ENCODE results near the gene ANKRD53. TPM values are rescaled to one million over a fixed set of nuclear protein-coding genes. Genes with fewer than 3 reads are reported as not detected.

Gene ANKRD53
- total RNA-seq, 1 donor from 2014 or later = 0.30 TPM

- ATAC-seq (ENCODE audit: poor library complexity) (no peak), DNase-seq (no peak)
- intact Hi-C loops (cut with DNase I) = loop anchor here (10.0 kb wide), 1 partner anchor 147 kb away; the partner anchor contains the start of gene FIGLA
Measured at GRCh38 chr2:70941701-70942100, 36.7 kb upstream of the ANKRD53 start.

- intact Hi-C loops (cut with DNase I) = loop anchor here (10.0 kb wide), 1 partner anchor 148 kb away; the partner anchor contains the start of gene FIGLA
- DNase-seq (no peak), ATAC-seq (ENCODE audit: poor library complexity) (no peak)
Measured at GRCh38 chr2:70942396-70943204, 35.8 kb upstream of the ANKRD53 start.

DNA sequence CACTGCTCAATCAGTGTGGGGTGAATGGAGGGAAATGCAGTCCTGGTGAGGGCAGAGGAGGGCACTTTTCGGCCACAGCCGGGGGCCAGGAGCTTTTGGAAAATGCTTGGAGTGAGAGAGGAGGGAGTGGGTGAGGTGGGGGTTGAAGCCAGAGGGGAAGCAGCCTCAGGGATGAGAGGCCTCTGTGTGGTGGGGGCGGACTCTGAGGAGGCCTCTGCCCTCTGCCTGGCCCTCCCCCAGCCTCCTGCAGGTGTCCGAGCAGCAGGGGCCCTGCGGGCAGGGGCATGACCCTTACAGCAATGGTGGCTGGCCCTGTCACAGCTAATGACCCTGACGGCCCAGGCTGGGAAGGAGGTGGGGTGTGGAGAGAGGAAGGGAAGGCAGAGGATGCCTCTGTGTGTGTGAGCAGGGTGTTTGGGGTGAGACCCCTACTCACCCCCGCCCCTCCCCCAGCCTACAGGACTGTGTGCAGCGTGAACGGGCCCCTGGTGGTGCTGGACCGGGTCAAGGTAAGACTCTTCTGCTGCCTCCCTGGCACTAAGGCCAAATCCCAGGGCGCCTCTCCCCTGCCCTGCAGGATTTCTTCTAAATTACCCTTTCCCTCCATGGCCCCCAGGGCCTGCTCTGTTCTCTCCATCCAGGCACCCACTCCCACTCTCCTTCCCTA, 35.1 kb upstream of the ANKRD53 start:
- DNase-seq (no peak), ATAC-seq (ENCODE audit: poor library complexity) (no peak)
- intact Hi-C loops (cut with DNase I) = loop anchor here (10.0 kb wide), 1 partner anchor 149 kb away; the partner anchor contains the start of gene FIGLA

DNA sequence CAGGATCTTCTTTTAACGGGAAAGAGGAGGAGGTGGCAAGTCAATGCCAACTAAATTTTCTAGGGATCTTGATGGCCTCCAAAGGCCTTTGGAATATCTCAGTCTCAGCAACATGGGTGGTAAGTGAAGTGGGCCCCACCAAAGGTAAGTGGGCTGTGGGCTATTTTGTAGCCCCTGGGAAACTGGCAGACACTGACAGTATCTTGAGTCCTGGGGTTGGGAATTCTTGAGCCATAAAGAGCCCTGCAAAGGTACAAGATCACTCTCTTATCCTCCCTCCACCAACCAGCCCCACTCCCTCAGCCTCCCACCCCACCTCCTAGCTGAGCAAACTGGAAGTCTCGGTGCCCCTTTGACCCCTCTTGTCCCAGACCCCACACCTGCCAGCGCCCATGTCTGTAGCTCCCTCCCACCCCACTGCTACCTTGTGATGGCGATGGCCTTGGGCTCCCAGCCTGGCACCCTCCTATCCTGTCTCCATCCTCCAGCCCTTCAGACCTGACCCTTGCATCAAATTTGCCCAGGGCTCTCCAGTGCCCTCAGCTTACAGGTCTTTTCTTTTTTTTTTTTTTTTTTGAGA, 34.2 kb upstream of the ANKRD53 start:
- ATAC-seq (ENCODE audit: poor library complexity) (no peak), DNase-seq (no peak)
- intact Hi-C loops (cut with DNase I) = loop anchor here (10.0 kb wide), 1 partner anchor 149 kb away; the partner anchor contains the start of gene FIGLA

- intact Hi-C loops (cut with DNase I) = loop anchor here (5.0 to 10.0 kb wide), 2 partner anchors 75 to 152 kb away; partner anchors contain the start of gene FIGLA
- DNase-seq = no peak
- peak; percentile 52 for ATAC-seq (ENCODE audit: poor library complexity)
Measured at GRCh38 chr2:70946832-70947442, 31.5 kb upstream of the ANKRD53 start.

DNA sequence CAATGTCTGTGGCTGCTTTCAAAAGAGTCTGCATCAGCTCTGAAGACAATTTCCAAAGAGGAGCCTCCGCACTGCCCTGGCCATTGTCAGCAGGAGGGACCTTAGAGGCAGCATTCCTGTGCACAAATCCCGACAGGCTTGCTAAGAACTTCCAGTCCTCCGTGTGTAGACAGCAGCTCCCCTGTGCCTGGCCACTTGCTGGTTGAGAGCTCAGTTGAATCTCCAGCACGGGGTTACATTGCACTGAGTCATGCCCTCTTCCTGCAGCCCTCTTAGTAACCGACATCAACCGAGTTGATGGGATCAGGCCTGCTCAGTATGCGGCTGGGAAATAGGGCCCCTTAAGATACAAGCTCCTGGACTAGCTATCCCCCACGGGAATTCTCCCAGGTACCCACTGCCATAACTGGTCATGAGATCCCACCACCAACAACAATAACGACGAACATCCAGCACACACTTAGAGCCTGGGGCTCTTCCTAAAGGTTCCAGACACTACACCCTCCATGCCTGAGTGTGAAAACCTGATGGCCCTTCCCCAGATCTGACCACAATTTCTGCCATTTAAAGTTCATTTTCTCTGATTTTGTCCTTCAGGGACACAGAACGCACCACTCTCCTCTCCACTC, 30.8 kb upstream of the ANKRD53 start:
- intact Hi-C loops (cut with DNase I) = loop anchor here (5.0 to 10.0 kb wide), 2 partner anchors 75 to 153 kb away; partner anchors contain the start of gene FIGLA
- no peak for DNase-seq
- no peak for ATAC-seq (ENCODE audit: poor library complexity)

DNA sequence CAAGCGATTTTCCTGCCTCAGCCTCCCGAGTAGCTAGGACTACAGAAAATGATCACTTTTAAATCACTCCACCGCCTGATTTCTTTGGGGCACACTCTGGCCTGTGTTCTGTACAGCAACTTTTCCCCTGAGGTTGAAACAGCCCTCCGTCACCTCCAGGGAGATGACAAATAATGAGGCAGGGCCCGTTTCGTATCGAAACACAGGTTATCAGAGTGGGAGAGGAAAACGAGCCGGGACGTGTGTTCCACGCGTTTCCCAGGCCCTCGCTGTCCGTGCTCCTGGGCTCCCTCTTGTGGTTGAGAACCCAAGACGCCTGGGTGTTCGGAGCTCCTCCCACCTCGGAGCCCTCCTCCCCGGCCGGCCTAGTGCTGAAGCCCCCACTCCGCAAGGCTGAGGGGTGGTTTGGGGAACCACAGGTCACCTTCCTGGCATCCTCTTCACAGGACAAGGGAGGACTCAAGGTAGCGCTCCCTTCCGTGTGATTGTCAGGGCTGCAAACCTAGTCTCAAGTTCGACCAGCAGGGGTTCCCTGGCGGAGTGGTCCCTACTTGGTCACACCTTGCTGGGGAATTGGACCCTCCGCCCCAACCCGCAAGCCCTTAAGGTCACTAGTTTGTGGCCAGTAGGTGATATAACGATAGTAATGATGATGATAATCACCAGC, 30.0 kb upstream of the ANKRD53 start:
- DNase-seq (peak; percentile 84), ATAC-seq (ENCODE audit: poor library complexity) (peak; percentile 98)
- intact Hi-C loops (cut with DNase I) = loop anchor here (5.0 to 10.0 kb wide), 2 partner anchors 76 to 154 kb away; partner anchors contain the start of gene FIGLA

- DNase-seq (no peak), ATAC-seq (ENCODE audit: poor library complexity) (no peak)
- intact Hi-C loops (cut with DNase I) = loop anchor here (5.0 to 10.0 kb wide), 2 partner anchors 77 to 154 kb away; partner anchors contain the start of gene FIGLA
Measured at GRCh38 chr2:70949086-70949485, 29.3 kb upstream of the ANKRD53 start.

DNA sequence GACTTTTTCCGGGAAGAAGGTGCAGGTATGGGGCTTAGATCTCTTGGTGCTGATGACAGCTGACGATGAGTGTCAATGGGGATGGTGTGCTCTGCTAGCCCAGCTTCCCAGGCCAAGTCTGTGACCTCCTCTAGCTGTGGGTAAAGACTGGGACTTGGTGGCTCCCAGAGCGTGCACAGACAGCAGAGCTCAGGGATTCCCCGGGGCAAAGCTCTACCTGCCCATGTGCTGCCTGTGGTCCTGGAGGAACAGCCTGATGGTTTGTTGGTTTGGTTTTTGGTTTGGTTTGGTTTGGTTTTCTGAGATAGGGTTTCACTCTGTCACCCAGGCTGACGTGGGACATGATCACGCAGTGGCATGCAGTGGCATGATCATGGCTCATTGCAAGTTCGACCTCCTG, 23.5 kb upstream of the ANKRD53 start:
- ATAC-seq (ENCODE audit: poor library complexity) (no peak), DNase-seq (no peak)
- intact Hi-C loops (cut with DNase I) = no loop called here

GRCh38 chr2:70956141-70956540, 22.3 kb upstream of the ANKRD53 start:
- no peak for ATAC-seq (ENCODE audit: poor library complexity)
- intact Hi-C loops (cut with DNase I) = no loop called here
- DNase-seq = no peak

- no peak for DNase-seq
- intact Hi-C loops (cut with DNase I) = no loop called here
- ATAC-seq (ENCODE audit: poor library complexity) = no peak
Measured at GRCh38 chr2:70957798-70958197, 20.6 kb upstream of the ANKRD53 start.

DNA sequence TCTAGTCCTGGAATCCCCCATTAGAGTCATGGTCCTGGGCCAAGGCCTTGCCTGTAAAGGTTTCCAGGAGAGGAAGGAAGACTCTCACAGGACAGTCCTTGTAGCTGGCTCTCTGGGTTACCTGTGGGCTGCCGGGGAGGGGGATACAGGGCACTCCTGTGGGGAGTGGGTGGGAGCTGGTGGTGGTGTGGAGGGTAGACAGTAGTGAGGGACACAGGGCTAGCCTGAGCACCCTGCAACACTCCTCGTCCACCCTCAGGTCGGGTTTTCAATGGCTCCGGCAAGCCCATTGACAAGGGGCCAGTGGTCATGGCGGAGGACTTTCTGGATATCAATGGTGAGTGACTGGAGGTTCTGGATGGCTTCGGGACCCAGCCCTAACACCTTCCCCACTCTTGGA, 19.7 kb upstream of the ANKRD53 start:
- DNase-seq (no peak), ATAC-seq (ENCODE audit: poor library complexity) (no peak)
- intact Hi-C loops (cut with DNase I) = no loop called here

DNA sequence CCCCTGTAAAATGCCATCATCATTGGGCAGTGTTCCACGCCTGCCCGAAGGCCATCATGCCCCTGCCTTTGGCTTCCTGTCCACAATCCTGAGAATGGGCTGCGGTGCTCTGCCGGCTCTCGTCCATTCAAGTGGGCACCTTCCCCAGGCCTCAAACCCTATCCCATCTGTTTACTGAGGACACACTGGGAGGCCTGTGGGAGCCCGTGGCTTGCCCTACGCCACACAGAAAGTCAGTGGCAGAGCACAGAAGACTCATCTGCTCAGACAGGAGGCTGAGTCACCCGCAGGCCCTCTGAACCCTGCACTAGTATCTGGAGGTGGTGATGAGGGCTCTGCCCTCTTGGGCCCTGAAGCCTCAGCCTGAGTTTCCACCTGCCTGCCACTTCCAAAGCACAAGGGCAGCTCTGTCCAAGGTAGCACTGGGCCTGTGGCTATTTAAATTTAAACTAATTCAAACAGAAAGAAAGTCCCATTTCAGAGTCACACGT, 19.1 kb upstream of the ANKRD53 start:
- intact Hi-C loops (cut with DNase I) = no loop called here
- DNase-seq (no peak), ATAC-seq (ENCODE audit: poor library complexity) (no peak)

GRCh38 chr2:70959851-70960832, 18.3 kb upstream of the ANKRD53 start:
- no peak for ATAC-seq (ENCODE audit: poor library complexity)
- no peak for DNase-seq
- intact Hi-C loops (cut with DNase I) = no loop called here

DNA sequence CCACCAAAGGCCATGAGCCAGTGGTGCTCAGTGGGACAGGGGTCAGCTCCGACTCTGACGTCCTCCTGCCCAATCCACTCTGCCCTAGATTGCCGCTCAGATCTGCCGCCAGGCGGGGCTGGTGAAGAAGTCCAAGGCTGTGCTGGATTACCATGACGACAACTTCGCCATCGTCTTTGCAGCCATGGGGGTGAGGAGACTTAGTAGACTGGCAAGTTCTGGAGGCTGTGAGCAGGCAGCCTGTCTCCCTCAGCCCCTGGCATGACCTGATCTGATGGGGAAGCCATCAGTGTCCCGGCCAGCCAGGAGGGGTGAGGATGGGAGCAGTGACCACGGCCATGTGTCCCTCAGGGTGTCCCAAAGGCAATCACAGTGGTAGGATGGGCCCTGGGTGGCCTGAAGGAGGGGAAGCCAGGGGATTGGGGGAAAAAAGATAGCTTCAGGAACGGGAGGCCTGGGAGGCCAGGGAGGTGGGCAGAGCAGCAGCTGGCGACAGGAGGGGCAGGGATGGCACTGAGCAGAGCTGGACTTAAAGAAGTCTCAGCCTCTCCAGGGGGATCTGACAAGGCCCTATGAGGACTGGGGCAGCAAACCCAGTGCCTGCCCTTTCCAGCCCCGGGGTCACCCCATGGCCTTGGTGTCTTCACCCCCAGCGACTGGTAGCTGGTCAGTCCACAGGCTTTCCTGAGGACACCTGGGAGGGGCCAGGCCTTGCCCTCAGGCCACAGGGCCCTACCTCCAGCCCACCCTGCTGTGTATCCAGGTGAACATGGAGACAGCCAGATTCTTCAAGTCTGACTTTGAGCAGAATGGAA, 17.4 kb upstream of the ANKRD53 start:
- ATAC-seq (ENCODE audit: poor library complexity) (no peak), DNase-seq (no peak)
- intact Hi-C loops (cut with DNase I) = no loop called here

DNA sequence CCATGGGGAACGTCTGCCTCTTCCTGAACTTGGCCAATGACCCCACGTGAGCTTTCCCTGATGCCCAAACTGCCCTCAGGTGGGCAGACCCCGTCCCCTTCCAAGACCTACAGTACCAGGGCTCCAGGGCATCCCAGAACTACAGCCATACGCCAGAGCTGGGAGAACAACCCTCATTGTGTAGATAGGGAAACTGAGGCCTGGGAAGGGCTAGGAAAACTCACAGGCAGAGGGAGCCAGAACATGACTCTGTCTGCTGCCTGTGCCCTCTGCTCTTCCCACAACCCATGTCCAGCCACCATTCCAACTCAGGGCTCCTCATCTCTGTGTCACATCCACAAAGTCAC, 16.8 kb upstream of the ANKRD53 start:
- intact Hi-C loops (cut with DNase I) = no loop called here
- DNase-seq = no peak
- ATAC-seq (ENCODE audit: poor library complexity) = no peak
